GM12878 (cell line): ENCODE data around the gene NCF4. TPM values are rescaled to one million over a fixed set of nuclear protein-coding genes. Genes with fewer than 3 reads are reported as not detected.

Experiments
- ASH2L ChIP-seq: fragments of 300-600, 200-600 bp; sonication (generic); IDR thresholded peaks from 2 replicates; pipeline ENCODE4 v1.6.1; 2017; ENCODE audit warnings: low read depth, mild to moderate bottlenecking, borderline replicate concordance
- ATF7 ChIP-seq: fragments of 450-650 bp; IDR thresholded peaks from 2 replicates; pipeline ENCODE4 v1.6.1; 2016; ENCODE audit warnings: low read depth, mild to moderate bottlenecking
- BRCA1 ChIP-seq: IDR thresholded peaks from 2 replicates; pipeline ENCODE4 v1.6.1; 2011; ENCODE audit warnings: low read depth, low read length, improper control_type of control experiment
- CEBPZ ChIP-seq: fragments of 150-350 bp; IDR thresholded peaks from 2 replicates; pipeline ENCODE4 v1.6.1; 2016; ENCODE audit warnings: low read depth, low read length
- CHD2 ChIP-seq: IDR thresholded peaks from 2 replicates; pipeline ENCODE4 v1.6.1; 2011; ENCODE audit warnings: low read depth, low read length, improper control_type of control experiment, borderline replicate concordance
- ELK1 ChIP-seq: IDR thresholded peaks from 2 replicates; pipeline ENCODE4 v1.6.1; 2012; ENCODE audit warnings: low read depth, low read length, improper control_type of control experiment
- FOXM1 ChIP-seq: IDR thresholded peaks from 2 replicates; pipeline ENCODE4 v1.6.1; 2012; ENCODE audit warnings: low read depth, mild to moderate bottlenecking, inconsistent platforms, low read length, moderate library complexity
- HCFC1 ChIP-seq: fragments of 150-350 bp; IDR thresholded peaks from 2 replicates; pipeline ENCODE4 v1.6.1; 2014; ENCODE audit warnings: low read length
- HDAC6 ChIP-seq: fragments of 200-600 bp; sonication (generic); IDR thresholded peaks from one replicate; pipeline ENCODE4 v1.8.0; 2017; ENCODE audit warnings: antibody characterized with exemption; ENCODE audit not compliant: unreplicated experiment
- IKZF1 ChIP-seq: fragments of 450-650 bp; conservative IDR thresholded peaks from 2 replicates; pipeline ENCODE4 v1.6.1; 2017; ENCODE audit warnings: antibody characterized with exemption, mild to moderate bottlenecking
- JUND ChIP-seq: IDR thresholded peaks from 2 replicates; pipeline ENCODE4 v1.6.1; 2012; ENCODE audit warnings: low read depth, mild to moderate bottlenecking, low read length, improper control_type of control experiment, moderate library complexity
- NBN ChIP-seq: fragments of 450-650 bp; IDR thresholded peaks from 2 replicates; pipeline ENCODE4 v1.6.1; 2016
- NFXL1 ChIP-seq: fragments of 450-650 bp; IDR thresholded peaks from 2 replicates; pipeline ENCODE4 v1.6.1; 2017; ENCODE audit warnings: antibody characterized with exemption, mild to moderate bottlenecking, borderline replicate concordance
- NR2C2 ChIP-seq: IDR thresholded peaks from 2 replicates; pipeline ENCODE4 v1.6.1; 2011; ENCODE audit warnings: borderline replicate concordance, low read depth; ENCODE audit not compliant: control insufficient read depth, insufficient read length
- NRF1 ChIP-seq: conservative IDR thresholded peaks from 2 replicates; pipeline ENCODE4 v1.6.1; 2011; ENCODE audit warnings: mild to moderate bottlenecking, low read depth, low read length, improper control_type of control experiment
- PKNOX1 ChIP-seq: fragments of 450-650 bp; IDR thresholded peaks from 2 replicates; pipeline ENCODE4 v1.6.1; 2016; ENCODE audit warnings: mild to moderate bottlenecking
- SKIL ChIP-seq: fragments of 450-650 bp; IDR thresholded peaks from 2 replicates; pipeline ENCODE4 v1.6.1; 2017; ENCODE audit warnings: mild to moderate bottlenecking, low read depth, inconsistent platforms; ENCODE audit not compliant: poor library complexity, severe bottlenecking
- SUZ12 ChIP-seq: fragments of 200-600 bp; sonication (generic); IDR thresholded peaks from one replicate; pipeline ENCODE4 v1.6.1; 2018; ENCODE audit warnings: antibody characterized with exemption, mild to moderate bottlenecking; ENCODE audit not compliant: unreplicated experiment
- TCF12 ChIP-seq: IDR thresholded peaks from 2 replicates; pipeline ENCODE4 v1.6.1; 2011; ENCODE audit warnings: low read depth, mild to moderate bottlenecking, low read length
- USF2 ChIP-seq: IDR thresholded peaks from 2 replicates; pipeline ENCODE4 v1.6.1; 2011; ENCODE audit warnings: low read depth, low read length, improper control_type of control experiment, borderline replicate concordance
- YY1 ChIP-seq: IDR thresholded peaks from 2 replicates; pipeline ENCODE4 v1.6.1; 2011; ENCODE audit warnings: low read depth, mild to moderate bottlenecking, low read length
- ZNF24 ChIP-seq: fragments of 450-650 bp; IDR thresholded peaks from 2 replicates; pipeline ENCODE4 v1.6.1; 2017; ENCODE audit warnings: antibody characterized with exemption, mild to moderate bottlenecking
- ZZZ3 ChIP-seq: IDR thresholded peaks from 2 replicates; pipeline ENCODE4 v1.6.1; 2011; ENCODE audit warnings: low read depth; ENCODE audit not compliant: control insufficient read depth, insufficient read length
- polyA plus RNA-seq, 11 experiments: library from polyadenylated mRNA; depleted of rRNA in 4 of 11; unstranded in 6 of 11; stranded (reverse) in 5 of 11; fragments of >200 nt; fragmentation: Nextera tagmentation in 4 of 11; fragmentation: Illumina TruSeq in 1 of 11; extraction: Ambion mirVana in 4 of 11; extraction: Trizol in 1 of 11; gene quantifications; 1 replicate in 1 of 11; 2 replicates in 10 of 11; pipeline versions ENCODE4 v1.2.1 to v1.2.3, GENCODE V29; 2011 to 2016; ENCODE audit warnings: inconsistent platforms in 2 of 11, missing spikeins in 2 of 11, low read depth in 1 of 11
- total RNA-seq, 4 experiments: library from RNA; depleted of rRNA in 3 of 4; stranded (reverse); fragments of >200 nt in 3 of 4; fragmentation: Illumina TruSeq in 1 of 4; extraction: Trizol in 1 of 4; gene quantifications; 2 replicates each; pipeline versions ENCODE4 v1.2.1 to v1.2.3, GENCODE V29; 2013 to 2021

Gene NCF4
- total and polyA plus RNA-seq, 10 of the 15 experiments (the other 5 are each of a cell fraction or from before 2014, with no cell fraction given): 22.9 to 136 (median 72.5) TPM

GRCh38 chr22:36873614-36874308 lies 13.0 kb downstream of the NCF4 start (continued):
- TF ChIP-seq CHD2 (no peak), SKIL (no peak), JUND (peak; percentile 42; the same call in 1 of the 2 replicates), NBN (no peak), YY1 (peak; percentile 45; the same call in 1 of the 2 replicates), FOXM1 (peak; percentile 79; the same call in 1 of the 2 replicates), ATF7 (peak; percentile 17; the same call in 1 of the 2 replicates), ASH2L (no peak), HDAC6 (no peak), TCF12 (no peak), NFXL1 (no peak), IKZF1 (peak; percentile 89), NR2C2 (no peak), CEBPZ (no peak), ZZZ3 (no peak), ZNF24 (no peak), SUZ12 (no peak), ELK1 (no peak), USF2 (no peak), PKNOX1 (no peak), NRF1 (no peak), HCFC1 (no peak), BRCA1 (no peak)
